H1 (cell line): ENCODE results near the gene CBFB.

Source experiments
- CEBPB ChIP-seq: IDR thresholded peaks from 2 replicates; pipeline ENCODE4 v1.6.1; 2012; ENCODE audit warnings: low read depth, low read length
- CTCF ChIP-seq, 3 experiments: IDR thresholded peaks; 1 replicate in 2 of 3; 2 replicates in 1 of 3; pipeline versions ENCODE4 v1.5.1 to v1.6.1; 2011; ENCODE audit warnings: low read length in 3 of 3, mild to moderate bottlenecking in 3 of 3, inconsistent platforms in 2 of 3, low read depth in 1 of 3, moderate library complexity in 1 of 3; ENCODE audit not compliant: insufficient read depth in 1 of 3; ENCODE audit errors: control extremely low read depth in 1 of 3
- EZH2 ChIP-seq: fragments of 200-600 bp; sonication (generic); IDR thresholded peaks from 2 replicates; pipeline ENCODE4 v1.7.1; 2012; ENCODE audit warnings: low read depth, mild to moderate bottlenecking, moderate library complexity, low read length, inconsistent platforms; ENCODE audit not compliant: severe bottlenecking
- POLR2AphosphoS5 ChIP-seq: IDR thresholded peaks from 2 replicates; pipeline ENCODE4 v1.6.1; 2011; ENCODE audit warnings: low read depth, low read length

DNA sequence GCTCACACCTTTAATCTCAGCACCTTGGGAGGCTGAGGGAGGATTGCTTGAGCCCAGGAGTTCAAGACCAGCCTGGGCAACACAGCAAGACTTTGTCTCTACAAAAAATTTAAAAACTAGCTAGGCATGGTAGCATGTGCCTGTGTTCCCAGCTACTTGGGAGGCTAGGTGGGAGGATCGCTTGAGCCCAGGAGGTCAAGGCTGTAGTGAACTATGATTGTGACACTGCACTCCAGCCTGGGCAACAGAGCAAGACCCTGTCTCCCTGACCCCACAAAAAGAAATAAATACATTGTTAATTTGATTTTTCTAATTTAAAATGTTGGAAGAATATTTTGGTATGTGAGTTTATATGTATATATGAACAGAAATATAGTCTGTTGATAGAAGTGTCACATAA is 58.3 kb downstream of the CBFB start:
- TF ChIP-seq CEBPB (no peak), EZH2 (no peak), CTCF (IDR thresholded peaks at IDR 0.05; ENCODE audit: control extremely low read depth in 1 of 3, insufficient read depth in 1 of 3, low read depth in 1 of 3, low read length in 3 of 3) (no peak), POLR2AphosphoS5 (no peak)
